GM08714 (cell line): ENCODE data around the gene DHDH.
"Not testable (repeated sequence)": the region's sequence is repeated elsewhere in the genome, so short reads cannot be mapped to it uniquely, and the experiment has no call there.

Experiments
- H3K4me3 ChIP-seq: fragments of 200-500 bp; sonication (Bioruptor generic); 2 replicates; pipeline ENCODE4 v1.5.1; 2014; ENCODE audit warnings: mild to moderate bottlenecking, low read length, inconsistent platforms
- ZNF274 ChIP-seq: IDR thresholded peaks from 2 replicates; pipeline ENCODE4 v1.6.1; 2012; ENCODE audit warnings: mild to moderate bottlenecking, low read depth, low read length

The DHDH gene

DNA sequence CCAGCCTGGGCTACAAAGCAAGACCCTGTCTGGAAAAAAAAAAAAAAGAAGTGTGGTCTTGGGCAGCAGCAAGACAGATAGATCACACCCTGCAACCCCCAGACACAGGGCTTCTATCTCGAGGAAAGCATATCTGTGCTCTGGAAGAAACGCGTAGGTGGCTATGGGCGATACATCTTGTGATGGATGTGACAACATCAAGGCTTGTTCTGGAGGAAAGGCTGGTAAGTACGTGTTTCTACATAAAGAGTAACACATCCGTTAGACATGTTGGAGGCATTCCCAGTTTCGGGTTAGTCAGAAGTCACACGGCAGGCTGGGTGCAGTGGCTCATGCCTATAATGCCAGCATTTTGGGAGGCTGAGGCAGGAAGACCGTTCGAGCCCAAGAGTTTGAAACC is 6.6 kb upstream of the DHDH start:
- no peak for TF ChIP-seq ZNF274
- H3K4me3 ChIP-seq, result no peak overlapping the region

DNA sequence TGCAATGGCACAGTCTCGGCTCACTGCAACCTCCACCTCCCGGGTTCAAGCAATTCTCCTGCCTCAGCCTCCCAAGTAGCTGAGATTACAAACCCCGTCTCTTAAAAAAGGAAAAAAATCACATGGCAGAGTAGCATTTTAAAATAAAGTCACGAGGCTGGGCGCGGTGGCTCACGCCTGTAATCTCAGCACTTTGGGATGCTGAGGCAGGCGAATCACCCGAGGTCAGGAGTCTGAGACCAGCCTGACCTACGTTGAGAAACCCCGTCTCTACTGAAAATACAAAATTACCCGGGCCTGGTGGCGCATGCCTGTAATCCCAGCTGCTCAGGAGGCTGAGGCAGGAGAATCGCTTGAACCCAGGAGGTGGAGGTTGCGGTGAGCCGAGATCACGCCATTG is 5.8 kb upstream of the DHDH start:
- H3K4me3 ChIP-seq, result not testable (repeated sequence)

DNA sequence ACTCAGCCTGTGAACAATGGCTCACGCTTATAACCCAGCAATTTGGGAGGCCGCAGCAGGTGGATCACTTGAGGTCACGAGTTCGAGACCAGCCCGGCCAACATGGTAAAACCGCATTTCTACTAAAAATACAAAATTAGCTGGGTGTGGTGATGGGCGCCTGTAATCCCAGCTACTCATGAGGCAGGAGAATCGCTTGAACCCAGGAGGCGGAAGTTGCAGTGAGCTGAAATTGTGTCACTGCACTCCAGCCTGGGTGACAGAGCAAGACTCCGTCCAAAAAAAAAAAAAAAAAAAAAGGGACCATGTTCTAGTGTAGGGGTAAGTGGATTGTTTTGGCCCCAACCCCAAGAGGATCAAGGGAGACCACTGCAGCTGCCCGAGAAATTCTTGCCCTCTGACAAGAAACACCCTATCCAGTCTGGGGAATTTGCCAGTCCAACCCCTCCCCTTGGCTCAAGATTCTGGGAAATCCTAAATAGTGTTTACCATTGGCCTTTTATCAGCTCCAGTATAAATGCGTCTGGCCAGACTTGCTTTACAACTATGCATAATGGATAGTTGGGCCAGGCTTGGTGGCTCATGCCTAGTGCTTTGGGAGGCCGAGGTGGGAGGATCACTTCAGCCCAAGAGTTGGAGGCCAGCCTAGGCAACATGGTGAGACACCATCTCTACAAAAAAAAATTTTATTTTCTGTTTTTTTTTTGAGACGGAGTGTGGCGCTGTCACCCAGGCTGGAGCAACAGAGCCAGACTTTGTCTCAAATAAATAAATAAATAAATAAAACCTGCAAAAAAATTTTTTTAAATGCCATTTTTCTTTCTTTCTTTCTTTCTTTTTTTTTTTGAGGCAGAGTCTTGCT is 5.1 kb upstream of the DHDH start:
- H3K4me3 ChIP-seq, result no peak overlapping the region
- TF ChIP-seq ZNF274, result no peak

DNA sequence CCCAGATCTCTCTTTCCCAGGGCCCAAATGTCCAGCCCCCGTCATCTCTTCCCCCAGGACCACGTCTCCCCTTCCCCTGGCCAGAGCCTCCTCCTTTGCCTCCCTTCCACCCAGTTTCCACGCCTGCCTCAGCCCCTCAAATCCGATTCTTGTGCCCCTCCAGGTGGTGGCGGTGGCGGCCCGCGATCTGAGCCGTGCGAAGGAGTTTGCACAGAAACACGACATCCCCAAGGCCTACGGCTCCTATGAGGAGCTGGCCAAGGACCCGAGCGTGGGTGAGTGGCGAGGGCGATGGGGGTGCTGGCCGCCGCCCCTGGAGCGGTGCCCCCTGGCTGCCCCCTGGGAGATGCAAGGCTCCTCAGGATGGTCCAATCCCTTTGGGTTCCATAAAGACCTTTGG is 1.3 kb downstream of the DHDH start:
- no peak for TF ChIP-seq ZNF274

DNA sequence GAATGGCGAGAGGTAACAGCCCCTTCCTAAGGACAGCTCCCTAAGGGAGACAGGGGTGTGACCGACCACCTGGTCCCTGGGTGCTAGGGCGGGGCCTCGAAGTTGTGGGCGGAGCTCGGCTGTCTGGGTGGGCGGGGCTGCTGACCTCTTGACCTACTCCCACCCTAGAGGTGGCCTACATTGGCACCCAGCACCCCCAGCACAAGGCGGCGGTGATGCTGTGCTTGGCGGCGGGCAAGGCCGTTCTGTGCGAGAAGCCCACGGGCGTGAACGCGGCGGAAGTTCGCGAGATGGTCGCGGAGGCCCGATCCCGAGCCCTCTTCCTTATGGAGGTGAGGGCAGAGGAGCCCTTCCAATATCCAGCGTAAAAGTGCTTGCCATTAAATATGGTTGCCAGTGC is 2.4 kb downstream of the DHDH start:
- H3K4me3 ChIP-seq, result no peak overlapping the region
- no peak for TF ChIP-seq ZNF274

More for the DNA sequence above, 1.3 kb downstream of the DHDH start:
- H3K4me3 ChIP-seq, result no peak overlapping the region

DNA sequence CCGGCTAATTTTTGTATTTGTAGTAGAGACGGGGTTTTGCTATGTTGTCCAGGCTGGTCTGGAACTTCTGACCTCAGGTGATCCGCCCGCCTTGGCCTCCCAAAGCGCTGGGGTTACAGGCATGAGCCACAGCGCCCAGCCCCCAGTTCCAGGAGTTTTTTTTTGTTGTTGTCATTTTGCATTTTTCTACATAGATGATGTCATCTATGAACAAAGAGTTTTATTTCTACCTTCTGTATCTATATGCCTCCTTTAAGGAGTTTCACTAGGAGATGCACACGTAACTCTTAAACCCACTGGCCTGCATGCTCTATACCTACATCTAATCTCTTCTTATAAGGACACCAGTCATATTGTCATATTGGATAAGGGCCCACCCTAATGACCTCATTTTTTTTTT is 4.8 kb downstream of the DHDH start:
- H3K4me3 ChIP-seq, result no peak overlapping the region
- TF ChIP-seq ZNF274, result no peak

DNA sequence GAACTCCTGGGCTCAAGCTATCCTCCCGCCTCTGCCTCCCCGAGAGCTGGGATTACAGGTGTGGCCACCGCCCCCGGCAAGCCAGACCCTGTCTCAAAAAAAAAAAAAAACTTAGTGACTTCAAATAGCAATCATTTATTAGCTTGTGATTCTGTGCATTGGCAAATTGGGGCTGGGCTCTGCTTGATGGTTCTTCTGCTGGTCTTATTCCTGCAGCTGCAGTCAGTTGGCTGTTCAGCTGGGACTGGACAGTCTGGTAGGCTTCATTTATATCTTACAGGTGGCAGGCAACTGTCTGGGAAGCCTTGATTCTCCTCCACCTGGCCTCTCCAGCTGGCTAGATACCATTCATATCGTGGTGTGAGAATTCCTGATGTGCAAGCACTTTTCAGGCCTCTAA is 7.4 kb downstream of the DHDH start:
- TF ChIP-seq ZNF274, result no peak
- H3K4me3 ChIP-seq, result no peak overlapping the region

DNA sequence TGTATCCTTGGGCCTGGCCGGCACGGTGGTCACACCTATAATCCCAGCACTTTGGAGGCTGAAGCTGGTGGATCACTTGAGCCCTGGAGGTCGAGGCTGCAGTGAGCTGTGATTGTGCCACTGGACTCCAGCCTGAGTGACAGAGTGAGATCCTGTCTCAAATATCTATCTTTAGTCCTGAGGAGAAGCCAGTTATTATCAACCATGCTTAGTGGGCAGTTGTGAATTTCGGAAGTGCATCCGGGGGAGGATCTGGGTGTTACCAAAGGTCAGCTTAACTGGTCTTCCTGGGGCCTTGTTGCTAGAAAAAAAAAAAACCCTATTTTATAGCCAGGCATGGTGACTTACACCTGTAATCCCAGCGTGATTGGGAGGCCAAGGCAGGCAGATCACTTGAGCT is 9.6 kb downstream of the DHDH start:
- TF ChIP-seq ZNF274, result no peak
- no peak overlapping the region for H3K4me3 ChIP-seq

DNA sequence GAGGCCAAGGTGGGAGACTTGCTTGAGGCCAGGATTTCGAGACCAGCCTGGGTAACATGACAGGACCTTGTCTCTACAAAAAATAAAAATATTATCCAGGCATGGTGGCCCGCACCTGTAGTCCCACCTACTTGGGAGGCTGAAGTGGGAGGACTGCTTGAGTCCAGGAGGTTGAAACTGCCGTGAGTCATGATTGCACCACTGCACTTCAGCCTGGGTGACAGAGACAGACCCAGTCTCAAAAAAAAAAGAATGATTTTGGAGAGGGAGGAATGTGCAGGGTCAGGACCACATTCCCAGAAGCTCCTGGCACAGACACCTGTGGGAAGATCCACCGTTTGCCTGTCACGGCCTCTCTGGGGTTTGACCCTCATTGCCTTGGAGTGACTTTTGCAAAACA is 11.9 kb downstream of the DHDH start:
- H3K4me3 ChIP-seq, result no peak overlapping the region
- TF ChIP-seq ZNF274, result no peak

DNA sequence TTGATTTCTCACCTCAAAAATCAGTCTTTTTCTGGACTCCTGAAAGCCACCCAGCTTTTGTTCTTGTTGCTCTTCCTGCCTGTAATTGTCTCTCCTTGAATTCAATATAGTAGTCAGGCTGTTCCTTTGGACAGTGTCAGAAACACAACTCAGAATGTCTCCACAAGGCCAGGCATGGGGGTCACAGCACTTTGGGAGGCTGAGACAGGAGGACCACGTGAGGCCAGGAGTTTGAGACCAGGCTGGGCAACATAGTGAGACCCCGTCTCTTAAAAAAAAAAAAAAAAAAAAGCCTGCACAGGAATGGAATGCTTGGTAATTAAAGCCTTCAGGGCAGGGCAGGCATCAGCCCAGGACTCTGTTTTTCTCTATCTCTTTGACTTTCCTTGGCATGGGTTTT is 12.3 kb downstream of the DHDH start:
- TF ChIP-seq ZNF274, result no peak
- H3K4me3 ChIP-seq, result no peak overlapping the region

DNA sequence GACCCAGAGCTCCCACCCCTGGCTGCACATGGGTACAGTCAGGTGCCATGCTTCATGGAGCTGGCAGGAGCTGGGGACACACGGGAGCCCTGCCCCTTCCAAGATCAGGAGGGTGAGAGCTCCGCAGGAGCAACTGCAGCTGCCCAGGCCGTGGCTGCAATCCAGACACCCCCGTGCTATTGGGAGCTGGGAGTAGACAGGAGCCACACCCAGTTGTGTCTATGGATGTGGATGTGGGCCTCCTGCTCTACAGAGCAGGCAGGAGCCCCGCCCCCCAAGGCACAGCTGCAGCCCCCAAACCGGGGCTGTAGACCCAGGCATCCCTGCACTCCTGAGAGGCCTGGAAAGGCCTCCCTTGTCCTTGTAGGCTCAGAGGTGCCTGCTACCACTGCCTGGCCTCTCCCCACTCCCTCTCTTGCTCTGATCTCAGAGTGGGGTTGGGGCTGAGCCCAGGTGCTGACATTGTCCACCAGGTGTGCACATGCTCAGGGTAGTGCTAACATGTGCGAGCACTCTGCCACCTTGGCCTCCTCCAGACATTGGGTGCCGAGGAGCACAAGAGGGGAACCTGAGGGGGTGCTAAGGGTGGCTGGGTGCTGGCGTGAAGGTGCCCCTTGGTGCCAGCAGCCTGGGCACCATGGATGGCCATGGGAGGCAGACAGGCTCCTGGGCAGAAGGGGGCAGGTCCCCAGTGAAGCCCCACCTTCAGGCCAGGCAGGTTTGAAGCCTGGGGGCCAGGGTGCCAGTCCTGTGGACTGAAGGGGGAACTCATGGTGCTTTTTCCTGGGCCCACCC is 13.2 kb downstream of the DHDH start:
- no peak overlapping the region for H3K4me3 ChIP-seq
- TF ChIP-seq ZNF274, result no peak

DNA sequence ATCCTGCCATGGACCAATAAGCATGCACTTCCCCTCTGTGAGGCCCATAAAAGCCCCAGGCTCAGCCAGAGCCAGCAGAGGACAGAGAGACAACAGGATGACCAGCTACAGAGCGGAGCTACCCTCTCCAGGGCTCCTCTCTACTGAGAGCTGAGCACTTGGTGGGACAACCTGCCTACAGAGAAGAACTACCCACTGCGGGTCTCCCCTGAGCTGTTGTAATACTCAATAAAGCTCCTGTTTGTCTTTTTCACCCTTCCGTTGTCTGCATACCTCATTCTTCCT is 13.7 kb downstream of the DHDH start:
- no peak overlapping the region for H3K4me3 ChIP-seq
- no peak for TF ChIP-seq ZNF274

DNA sequence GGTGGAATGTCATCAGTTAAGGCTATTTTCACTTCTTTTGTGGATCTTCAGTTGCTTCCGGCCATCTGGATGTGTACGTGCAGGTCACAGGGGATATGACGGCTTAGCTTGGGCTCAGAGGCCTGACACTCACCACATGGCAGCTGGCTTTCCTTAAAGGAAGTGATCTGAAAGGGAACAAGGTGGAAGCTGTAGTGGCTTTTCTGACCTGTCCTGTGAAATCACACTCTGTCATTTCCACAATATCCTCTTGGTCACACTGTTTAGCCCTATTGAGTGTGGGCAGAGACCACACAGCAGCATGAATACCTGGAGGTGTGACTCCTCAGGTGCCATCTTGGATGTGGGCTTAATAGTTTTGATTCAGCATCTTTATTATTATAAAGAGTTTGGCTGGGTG is 16.7 kb downstream of the DHDH start:
- no peak for TF ChIP-seq ZNF274
- no peak overlapping the region for H3K4me3 ChIP-seq

DNA sequence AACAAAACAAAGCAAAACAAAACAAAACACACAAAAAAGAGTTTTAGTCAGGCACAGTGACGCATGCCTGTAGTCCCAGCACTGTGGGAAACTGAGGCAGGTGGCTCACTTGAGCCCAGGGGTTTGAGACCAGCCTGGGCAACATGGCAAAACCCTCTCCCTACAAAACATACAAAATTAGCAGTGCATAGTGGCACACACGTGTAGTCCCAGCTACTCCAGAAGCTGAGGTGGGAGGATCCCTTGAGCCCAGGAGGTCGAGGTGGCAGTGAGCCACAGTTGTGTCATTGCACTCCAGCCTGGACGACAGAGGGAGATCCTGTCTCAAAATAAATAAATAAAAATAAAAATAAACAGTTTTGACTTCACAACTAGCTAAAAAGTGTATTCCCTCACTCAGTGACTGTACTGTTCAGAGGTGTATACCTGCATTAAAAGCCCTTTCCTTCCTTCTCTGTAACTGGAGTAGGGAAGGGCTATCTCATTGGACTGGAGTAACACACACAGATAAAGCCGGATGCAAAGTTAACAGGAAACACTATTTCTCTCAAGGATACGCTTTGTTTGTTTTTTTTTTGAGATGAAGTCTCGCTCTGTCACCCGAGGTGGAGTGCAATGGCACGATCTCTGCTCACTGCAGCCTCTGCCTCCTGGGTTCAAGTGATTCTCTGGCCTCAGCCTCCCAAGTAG is 17.5 kb downstream of the DHDH start:
- no peak overlapping the region for H3K4me3 ChIP-seq
- TF ChIP-seq ZNF274, result no peak

DNA sequence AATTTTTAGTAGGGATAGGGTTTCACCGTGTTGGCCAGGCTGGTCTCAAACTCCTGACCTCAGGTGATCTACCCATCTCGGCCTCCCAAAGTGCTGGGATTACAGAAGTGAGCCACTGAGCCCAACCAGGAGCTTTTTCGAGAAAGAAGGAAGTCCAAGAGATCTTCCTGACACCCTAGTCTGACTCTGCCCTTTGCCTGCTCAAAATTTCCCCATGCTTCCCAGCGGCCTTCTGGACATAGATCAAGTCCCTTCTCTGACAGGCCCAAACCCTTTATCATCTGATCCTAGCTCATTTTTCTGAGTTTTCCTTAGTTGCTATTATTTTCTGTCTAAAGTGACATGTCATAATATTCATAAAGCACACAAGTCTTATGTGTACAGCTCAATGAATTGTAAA is 19.6 kb downstream of the DHDH start:
- no peak overlapping the region for H3K4me3 ChIP-seq
- no peak for TF ChIP-seq ZNF274

DNA sequence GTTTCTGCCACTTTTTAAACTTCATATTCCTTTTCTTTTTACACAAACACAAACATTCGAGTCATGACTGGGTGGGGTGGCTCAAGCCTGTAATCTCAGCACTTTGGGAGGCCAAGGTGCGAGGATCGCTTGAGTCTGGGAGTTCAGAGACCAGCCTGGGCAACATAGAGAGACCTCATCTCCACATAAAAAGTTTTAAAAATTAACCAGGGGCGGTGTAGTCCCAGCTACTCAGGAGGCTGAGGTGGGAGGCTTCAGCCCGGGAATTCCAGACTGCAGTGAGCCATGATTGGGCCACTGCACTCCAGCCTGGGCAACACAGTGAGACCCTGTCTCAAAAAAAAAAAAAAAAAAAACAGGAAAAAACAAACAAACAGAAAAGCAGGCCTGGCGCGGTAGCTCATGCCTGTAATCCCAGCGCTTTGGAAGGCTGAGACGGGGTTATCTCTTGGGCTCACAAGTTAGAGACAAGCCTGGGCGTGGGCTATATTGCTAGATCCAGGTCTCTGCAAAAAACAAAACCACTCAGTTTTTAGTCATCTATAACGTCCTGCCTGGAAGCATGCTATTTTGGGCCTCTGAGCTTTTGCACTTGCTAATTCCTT is 20.6 kb downstream of the DHDH start:
- no peak for TF ChIP-seq ZNF274
- H3K4me3 ChIP-seq, result peak overlapping the region; percentile 78; the same call in 1 of the 2 replicates
